ENCODE results near the gene SLC24A3. TPM values are rescaled to one million over a fixed set of nuclear protein-coding genes. Genes with fewer than 3 reads are reported as not detected.

SLC24A3 gene
- polyA plus RNA-seq, 1 donor (not counting 4 experiments of a cell fraction or from before 2014, with no cell fraction given), result 0.17 TPM

DNA sequence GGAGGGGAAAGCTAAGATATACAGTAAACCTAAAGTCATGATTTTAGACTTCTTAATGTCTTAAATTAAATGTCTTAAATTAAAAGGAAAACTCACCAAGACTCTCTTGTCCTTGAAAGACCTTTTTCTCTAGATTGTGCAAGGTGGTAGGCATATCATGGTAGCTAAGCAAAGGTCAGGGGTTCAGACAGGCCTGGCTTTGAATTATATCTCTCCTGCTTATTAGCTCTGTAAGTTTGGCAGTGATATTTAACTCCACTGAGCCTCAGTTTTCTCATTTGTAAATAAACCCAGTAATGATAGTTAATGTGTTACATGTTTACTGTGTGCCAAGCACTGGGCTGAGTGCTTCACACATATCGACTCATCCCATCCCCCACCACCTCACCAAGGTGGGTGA, 203.3 kb downstream of the SLC24A3 start:
- Histone ChIP-seq H3K9me1 (ENCODE audit: control insufficient read depth, extremely low read depth, insufficient read depth, low read length) (no peaks in the 10 kb centered on the region), H3K4me1 (ENCODE audit: control insufficient read depth, extremely low read depth, insufficient read depth, low read length) (no peaks in the 10 kb centered on the region), H3K9ac (ENCODE audit: control insufficient read depth, extremely low read depth, insufficient read depth, low read length) (no peak overlapping the region), H3K4me3 (ENCODE audit: control insufficient read depth in 2 of 3, extremely low read depth in 1 of 3, insufficient read depth in 2 of 3, low read depth in 1 of 3, low read length in 3 of 3) (no peak overlapping the region), H3K9me3 (ENCODE audit: control insufficient read depth, low read depth, low read length) (no peaks in the 10 kb centered on the region), H3K36me3 (ENCODE audit: control insufficient read depth in 2 of 2, extremely low read depth in 1 of 2, insufficient read depth in 2 of 2, low read length in 2 of 2) (no peaks in the 10 kb centered on the region), H4K20me1 (ENCODE audit: control insufficient read depth, extremely low read depth, insufficient read depth, low read length) (no peaks in the 10 kb centered on the region), H3K27me3 (ENCODE audit: control insufficient read depth, extremely low read depth, insufficient read depth, low read length) (no peaks in the 10 kb centered on the region), H3K79me2 (ENCODE audit: control insufficient read depth, insufficient read depth, low read length) (no peaks in the 10 kb centered on the region), H3K27ac (ENCODE audit: control insufficient read depth, insufficient read depth, low read length) (no peak overlapping the region), H3K4me2 (ENCODE audit: control insufficient read depth, extremely low read depth, insufficient read depth, low read depth, low read length) (no peak overlapping the region), H2AFZ (ENCODE audit: control insufficient read depth, low read length) (no peak overlapping the region)
- DNase-seq (ENCODE audit: low read depth, low spot score) (no peak), FAIRE-seq (no peak)
- dilution Hi-C loops (cut with MboI; ENCODE audit: extremely low pct_ligation_motif_present, low sequenced_read_pairs), result no loop called here
- TF ChIP-seq, protein P1, sequence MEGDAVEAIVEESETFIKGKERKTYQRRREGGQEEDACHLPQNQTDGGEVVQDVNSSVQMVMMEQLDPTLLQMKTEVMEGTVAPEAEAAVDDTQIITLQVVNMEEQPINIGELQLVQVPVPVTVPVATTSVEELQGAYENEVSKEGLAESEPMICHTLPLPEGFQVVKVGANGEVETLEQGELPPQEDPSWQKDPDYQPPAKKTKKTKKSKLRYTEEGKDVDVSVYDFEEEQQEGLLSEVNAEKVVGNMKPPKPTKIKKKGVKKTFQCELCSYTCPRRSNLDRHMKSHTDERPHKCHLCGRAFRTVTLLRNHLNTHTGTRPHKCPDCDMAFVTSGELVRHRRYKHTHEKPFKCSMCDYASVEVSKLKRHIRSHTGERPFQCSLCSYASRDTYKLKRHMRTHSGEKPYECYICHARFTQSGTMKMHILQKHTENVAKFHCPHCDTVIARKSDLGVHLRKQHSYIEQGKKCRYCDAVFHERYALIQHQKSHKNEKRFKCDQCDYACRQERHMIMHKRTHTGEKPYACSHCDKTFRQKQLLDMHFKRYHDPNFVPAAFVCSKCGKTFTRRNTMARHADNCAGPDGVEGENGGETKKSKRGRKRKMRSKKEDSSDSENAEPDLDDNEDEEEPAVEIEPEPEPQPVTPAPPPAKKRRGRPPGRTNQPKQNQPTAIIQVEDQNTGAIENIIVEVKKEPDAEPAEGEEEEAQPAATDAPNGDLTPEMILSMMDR (optimal IDR thresholded peaks at IDR 0.05 in 1 of 3, IDR thresholded peaks at IDR 0.05 in 1 of 3, conservative IDR thresholded peaks at IDR 0.05 in 1 of 3; ENCODE audit: extremely low read depth in 1 of 3, insufficient read depth in 2 of 3, low read length in 3 of 3), result no peak
- TF ChIP-seq EZH2 (IDR thresholded peaks at IDR 0.05; ENCODE audit: low read length), result no peak

DNA sequence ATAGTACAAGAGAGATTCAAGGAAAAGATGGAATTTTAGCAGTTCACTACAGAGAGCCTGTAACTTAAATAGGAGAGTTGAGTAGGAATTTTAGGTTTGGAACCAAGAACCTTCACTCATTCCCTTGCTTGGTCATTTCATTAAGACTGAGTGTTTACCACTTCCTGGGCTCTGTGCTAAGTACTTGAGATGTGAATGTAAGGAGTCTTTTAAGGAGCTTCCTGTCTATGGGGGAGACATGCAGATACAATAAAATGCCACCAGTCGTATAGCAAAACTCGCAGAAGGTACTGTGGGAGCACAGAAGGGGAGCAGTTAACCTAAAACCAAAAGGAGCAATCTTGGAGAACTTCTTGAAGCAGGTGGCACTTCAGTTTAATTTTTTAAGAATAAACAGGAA, 204.2 kb downstream of the SLC24A3 start:
- no peaks in the 10 kb centered on the region for H4K20me1 ChIP-seq (ENCODE audit: control insufficient read depth, extremely low read depth, insufficient read depth, low read length)
- no peak for DNase-seq (ENCODE audit: low read depth, low spot score)
- no peak overlapping the region for H3K4me2 ChIP-seq (ENCODE audit: control insufficient read depth, extremely low read depth, insufficient read depth, low read depth, low read length)
- dilution Hi-C loops (cut with MboI; ENCODE audit: extremely low pct_ligation_motif_present, low sequenced_read_pairs), result no loop called here
- H3K36me3 ChIP-seq (ENCODE audit: control insufficient read depth in 2 of 2, extremely low read depth in 1 of 2, insufficient read depth in 2 of 2, low read length in 2 of 2), result no peaks in the 10 kb centered on the region
- no peak overlapping the region for H3K4me3 ChIP-seq (ENCODE audit: control insufficient read depth in 2 of 3, extremely low read depth in 1 of 3, insufficient read depth in 2 of 3, low read depth in 1 of 3, low read length in 3 of 3)
- H2AFZ ChIP-seq (ENCODE audit: control insufficient read depth, low read length), result no peak overlapping the region
- no peak for FAIRE-seq
- no peaks in the 10 kb centered on the region for H3K9me3 ChIP-seq (ENCODE audit: control insufficient read depth, low read depth, low read length)
- H3K79me2 ChIP-seq (ENCODE audit: control insufficient read depth, insufficient read depth, low read length), result no peaks in the 10 kb centered on the region
- no peaks in the 10 kb centered on the region for H3K9me1 ChIP-seq (ENCODE audit: control insufficient read depth, extremely low read depth, insufficient read depth, low read length)
- TF ChIP-seq, protein P1 (optimal IDR thresholded peaks at IDR 0.05 in 1 of 3, IDR thresholded peaks at IDR 0.05 in 1 of 3, conservative IDR thresholded peaks at IDR 0.05 in 1 of 3; ENCODE audit: extremely low read depth in 1 of 3, insufficient read depth in 2 of 3, low read length in 3 of 3), result no peak
- TF ChIP-seq EZH2 (IDR thresholded peaks at IDR 0.05; ENCODE audit: low read length), result no peak
- no peak overlapping the region for H3K27ac ChIP-seq (ENCODE audit: control insufficient read depth, insufficient read depth, low read length)
- H3K9ac ChIP-seq (ENCODE audit: control insufficient read depth, extremely low read depth, insufficient read depth, low read length), result no peak overlapping the region
- no peaks in the 10 kb centered on the region for H3K4me1 ChIP-seq (ENCODE audit: control insufficient read depth, extremely low read depth, insufficient read depth, low read length)
- H3K27me3 ChIP-seq (ENCODE audit: control insufficient read depth, extremely low read depth, insufficient read depth, low read length), result no peaks in the 10 kb centered on the region
